ENCODE results near the gene BRI3BP.

DNA sequence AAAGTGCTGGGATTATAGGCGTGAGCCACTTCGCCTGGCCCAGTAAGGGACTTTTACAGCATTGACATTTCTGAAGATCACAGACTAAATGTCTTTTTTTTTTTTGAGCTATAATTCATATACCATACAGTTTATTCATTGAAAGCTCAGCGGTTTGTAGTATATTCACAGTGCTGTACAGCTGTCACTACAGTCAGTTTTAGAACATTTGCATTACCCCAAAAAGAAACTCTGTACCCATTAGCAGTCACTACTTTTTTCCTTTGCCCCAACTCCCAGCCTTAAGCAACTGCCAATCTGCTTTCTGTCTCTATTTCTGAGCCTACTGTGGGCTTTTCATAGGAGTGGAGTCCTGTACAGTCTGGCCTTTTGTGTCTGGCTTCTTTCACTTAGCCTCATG is 8.2 kb downstream of the BRI3BP start:
- TF ChIP-seq, protein P1, sequence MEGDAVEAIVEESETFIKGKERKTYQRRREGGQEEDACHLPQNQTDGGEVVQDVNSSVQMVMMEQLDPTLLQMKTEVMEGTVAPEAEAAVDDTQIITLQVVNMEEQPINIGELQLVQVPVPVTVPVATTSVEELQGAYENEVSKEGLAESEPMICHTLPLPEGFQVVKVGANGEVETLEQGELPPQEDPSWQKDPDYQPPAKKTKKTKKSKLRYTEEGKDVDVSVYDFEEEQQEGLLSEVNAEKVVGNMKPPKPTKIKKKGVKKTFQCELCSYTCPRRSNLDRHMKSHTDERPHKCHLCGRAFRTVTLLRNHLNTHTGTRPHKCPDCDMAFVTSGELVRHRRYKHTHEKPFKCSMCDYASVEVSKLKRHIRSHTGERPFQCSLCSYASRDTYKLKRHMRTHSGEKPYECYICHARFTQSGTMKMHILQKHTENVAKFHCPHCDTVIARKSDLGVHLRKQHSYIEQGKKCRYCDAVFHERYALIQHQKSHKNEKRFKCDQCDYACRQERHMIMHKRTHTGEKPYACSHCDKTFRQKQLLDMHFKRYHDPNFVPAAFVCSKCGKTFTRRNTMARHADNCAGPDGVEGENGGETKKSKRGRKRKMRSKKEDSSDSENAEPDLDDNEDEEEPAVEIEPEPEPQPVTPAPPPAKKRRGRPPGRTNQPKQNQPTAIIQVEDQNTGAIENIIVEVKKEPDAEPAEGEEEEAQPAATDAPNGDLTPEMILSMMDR (IDR thresholded peaks at IDR 0.05; ENCODE audit: insufficient read depth, low read depth, low read length) = no peak
- TF ChIP-seq EZH2 (IDR thresholded peaks at IDR 0.05; ENCODE audit: insufficient read depth, low read length) = no peak
